AG08395 (cell line): ENCODE measurements around the gene CCDC18.
"Not testable (repeated sequence)": the region's sequence is repeated elsewhere in the genome, so short reads cannot be mapped to it uniquely, and the experiment has no call there.

Experiments used
- DNase-seq: peaks from one replicate; pipeline ENCODE4 v3.0.0; 2012; ENCODE audit warnings: mixed read lengths, low spot score

The CCDC18 gene

GRCh38 chr1:93180723-93181613 is at the start of gene CCDC18:
CCDC18 (plus strand) TSS chr1:93180724; CDS start chr1:93183362, 2,638 bp downstream.
- DNase-seq, result no peak

- no peak for DNase-seq
These were observed 47.9 kb upstream of the CCDC18 start for GRCh38 chr1:93132638-93133037.

- no peak for DNase-seq
These were observed 44.1 kb upstream of the CCDC18 start for GRCh38 chr1:93136445-93136844.

DNA sequence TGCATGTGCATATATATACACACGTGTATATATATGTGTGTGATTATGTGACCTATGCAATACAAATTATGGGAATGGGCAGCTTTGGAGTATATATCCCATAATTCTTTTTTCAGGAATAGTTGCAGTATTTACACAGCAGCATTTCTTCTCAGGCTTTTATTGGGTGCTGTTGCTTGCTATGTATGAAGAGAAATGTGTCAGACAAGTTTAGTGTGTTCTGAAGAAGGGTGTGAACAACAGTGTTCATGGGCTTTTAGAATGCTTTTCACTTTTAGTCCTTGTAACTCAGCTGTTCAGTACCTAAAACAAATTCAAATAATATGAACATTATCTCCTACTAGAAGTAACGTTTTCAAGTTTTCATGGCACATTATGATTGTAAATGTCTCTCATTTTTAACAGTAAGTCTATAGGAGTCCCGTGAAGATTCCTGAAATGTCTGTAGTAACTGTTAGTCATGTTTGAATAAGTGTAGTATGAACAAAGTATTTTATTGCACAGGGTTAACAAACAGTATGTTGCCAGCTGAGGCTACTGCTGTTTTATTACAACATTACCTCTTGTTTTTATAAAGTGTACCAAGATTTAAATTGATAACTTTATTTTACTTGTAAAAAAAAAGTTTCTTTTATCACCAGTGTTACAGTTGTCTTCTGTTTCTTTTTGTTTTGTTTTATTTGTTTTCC is 42.8 kb upstream of the CCDC18 start:
- no peak for DNase-seq

DNA sequence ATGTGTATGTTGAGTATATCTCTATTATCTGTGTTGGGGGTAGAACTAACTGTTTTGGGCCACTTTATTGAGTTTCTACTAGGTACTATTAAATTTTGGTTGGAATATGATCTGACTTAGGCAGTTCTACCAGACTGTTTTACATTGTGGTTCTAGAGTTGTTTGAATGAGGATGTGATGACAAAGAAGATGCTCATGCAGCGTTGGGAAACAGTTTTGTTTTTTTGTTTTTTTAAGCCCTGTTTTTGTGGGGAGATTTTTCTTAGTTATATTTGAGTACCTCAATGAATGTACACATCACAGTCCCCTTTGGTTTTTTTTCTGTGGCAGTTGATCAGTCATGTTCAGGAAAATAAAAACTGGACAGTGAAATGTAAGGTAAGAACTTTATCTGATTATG is 40.4 kb upstream of the CCDC18 start:
- DNase-seq, result no peak

DNA sequence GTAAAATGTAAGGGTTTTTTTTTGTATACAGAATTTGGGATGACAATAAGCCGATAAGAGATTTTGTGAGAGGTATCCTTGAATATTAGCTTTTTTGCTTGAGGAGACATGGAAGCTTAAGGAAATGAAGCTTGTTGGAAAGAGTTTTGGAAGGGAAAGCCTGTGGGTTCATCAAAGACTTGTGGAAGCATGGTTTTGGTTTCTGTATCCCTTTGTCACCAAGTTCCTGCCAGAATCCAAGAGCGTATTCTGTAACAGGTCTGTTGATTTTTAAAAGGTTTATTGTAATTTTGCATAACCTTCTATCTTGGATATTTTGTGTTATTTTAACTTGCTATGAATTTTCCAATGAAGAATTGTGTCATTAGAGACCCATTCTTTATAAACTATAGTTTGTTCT is 38.4 kb upstream of the CCDC18 start:
- DNase-seq, result no peak

- DNase-seq, result no peak
These were observed 37.4 kb upstream of the CCDC18 start for GRCh38 chr1:93143136-93143535.

- no peak for DNase-seq
These were observed 36.8 kb upstream of the CCDC18 start for GRCh38 chr1:93143769-93144168.

- peak; percentile 9 for DNase-seq
These were observed 32.5 kb upstream of the CCDC18 start for GRCh38 chr1:93148001-93148400.

DNA sequence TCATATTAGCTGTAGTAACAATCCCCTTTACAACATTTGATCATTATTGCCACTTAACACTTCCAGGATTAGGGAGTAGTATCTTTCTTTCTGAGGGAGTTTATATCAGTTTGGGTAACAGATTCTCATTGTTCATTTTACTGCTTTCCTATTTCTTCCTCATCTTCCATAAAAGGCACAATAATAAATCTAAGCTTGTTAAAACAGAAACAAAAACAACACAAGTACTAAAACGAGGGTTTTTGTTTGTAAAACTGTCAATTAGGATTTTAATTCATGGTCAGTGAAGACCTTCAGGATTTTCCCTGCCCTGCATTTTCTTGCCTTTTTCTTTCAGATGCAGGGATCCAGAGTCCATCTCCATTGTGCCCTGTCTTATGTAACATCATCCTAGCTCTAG is 29.8 kb upstream of the CCDC18 start:
- no peak for DNase-seq

DNA sequence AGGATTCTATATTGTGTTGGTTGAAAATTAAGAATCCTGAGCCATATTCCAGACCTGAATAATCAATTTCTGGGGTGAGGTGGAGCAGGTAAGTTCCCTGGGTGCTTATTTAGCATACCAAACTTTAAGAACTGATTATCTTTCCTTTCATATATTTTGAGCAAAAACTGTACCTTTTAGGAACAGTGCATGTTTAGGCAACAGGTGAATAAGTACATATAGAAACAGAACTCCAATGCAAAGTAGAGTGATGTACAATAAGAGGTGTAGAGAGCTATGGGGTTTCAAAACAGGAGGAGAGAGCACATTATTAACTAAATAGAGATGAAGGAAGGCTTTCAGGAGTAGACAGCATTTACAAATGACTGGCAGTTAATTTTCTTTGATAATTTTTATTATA is 29.1 kb upstream of the CCDC18 start:
- DNase-seq, result no peak

DNA sequence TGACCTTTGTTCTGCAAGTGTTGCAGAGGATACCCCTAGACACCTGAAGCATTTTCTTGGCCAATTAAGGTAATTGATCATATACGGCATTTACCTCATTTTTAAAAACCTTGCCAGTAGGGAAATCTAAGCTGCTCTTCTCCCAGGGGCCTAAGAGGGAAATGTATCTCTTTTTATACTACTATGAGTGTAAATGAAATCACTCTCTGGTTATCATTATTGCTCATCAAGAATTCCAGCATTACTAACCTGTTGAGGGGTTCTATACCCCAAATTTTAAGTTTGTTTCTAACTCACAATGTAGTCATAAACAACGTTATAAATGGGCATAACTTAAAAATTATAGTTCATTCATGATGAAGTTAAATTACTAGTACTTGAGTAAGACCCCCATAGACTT is 27.7 kb upstream of the CCDC18 start:
- DNase-seq, result no peak

DNA sequence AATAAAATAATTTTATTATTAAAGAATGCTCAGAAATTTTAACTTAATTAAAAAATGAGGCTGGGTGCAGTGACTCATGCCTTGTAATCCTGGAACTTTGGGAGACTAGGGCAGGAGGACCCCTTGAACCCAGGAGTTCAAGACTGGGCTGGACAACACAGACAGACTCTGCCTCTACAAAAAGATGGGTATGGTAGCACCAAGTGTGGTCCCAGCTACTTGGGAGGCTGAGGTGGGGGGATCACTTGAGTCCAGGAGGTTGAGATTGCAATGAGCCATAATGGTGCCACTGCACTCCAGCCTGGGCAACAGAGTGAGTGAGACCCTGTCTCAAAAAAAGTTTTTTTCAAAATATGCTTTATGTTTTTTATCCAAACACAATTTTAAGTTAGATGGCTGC is 25.6 kb upstream of the CCDC18 start:
- DNase-seq, result no peak

DNA sequence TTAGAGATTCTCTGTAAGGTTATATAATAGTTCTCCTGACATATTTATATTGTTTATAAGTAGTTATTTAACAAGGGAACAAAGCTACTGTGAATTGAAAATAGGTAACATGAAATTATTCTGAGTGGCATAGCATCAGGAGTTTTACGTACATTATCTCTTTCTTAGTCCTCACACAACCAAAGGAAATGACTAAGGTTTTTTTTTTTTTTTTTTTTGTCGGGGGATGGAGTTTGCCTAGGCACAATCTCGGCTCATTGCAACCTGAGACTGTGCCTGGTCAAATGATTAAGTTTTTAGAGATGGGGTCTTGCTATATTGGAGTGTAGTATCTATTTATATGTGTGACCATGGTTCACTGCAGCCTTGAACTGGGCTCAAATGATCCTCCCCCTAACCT is 25.2 kb upstream of the CCDC18 start:
- no peak for DNase-seq

- DNase-seq, result no peak
These were observed 21.2 kb upstream of the CCDC18 start for GRCh38 chr1:93159337-93159736.

DNA sequence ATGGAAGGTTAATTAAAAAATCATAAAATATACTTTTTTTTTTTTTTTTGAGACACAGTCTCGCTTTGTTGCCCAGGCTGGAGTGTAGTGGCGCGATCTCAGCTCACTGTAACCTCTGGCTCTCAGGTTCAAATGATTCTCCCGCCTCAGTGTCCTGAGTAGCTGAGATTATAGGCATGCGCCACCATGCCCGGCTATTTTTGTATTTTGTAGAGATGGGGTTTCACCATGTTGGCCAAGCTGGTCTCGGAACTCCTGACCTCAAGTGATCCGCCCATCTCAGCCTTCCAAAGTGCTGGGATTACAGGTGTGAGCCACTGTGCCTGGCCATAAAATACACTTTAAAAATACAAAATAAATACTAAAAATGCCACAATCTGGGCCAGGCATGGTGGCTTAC is 17.2 kb upstream of the CCDC18 start:
- DNase-seq, result not testable (repeated sequence)

DNA sequence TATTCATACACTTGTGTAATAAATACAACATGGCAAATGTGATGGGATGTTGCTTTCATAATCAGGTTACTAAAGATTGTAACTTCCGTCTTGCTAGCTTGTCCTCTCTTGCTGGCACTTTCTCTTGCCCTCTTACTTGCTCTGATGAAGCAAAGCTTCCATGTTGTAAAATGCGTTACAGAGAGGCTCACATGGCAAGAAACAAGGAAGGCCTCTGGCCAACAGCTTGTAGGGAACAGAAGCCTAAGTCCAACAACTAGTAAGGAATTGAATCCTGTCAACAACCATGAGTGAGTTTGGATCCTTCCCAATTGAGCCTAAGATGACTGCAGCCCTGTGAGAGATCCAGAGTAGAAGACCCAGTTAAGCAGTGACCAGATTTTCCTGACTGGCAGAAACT is 15.7 kb upstream of the CCDC18 start:
- DNase-seq, result no peak

- not testable (repeated sequence) for DNase-seq
These were observed 14.6 kb upstream of the CCDC18 start for GRCh38 chr1:93165895-93166294.

- no peak for DNase-seq
These were observed 13.5 kb upstream of the CCDC18 start for GRCh38 chr1:93167006-93167405.

DNA sequence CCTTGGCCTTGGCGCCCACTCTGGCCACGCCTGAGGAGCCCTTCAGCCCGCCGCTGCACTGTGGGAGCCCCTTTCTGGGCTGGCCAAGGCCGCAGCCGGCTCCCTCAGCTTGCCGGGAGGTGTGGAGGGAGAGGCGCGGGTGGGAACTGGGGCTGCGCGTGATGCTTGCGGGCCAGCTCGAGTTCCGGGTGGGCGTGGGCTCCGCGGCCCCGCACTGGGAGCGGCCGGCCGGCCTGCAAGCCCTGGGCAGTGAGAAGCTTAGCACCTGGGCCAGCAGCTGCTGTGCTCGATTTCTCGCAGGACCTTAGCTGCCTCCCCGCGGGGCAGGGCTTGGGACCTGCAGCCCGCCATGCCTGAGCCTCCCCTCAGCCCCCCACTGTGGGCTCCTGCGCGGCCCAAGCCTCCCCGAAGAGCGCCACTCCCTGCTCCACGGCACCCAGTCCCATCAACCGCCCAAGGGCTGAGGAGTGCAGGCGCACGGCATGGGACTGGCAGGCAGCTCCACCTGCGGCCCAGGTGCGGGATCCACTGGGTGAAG is 10.3 kb upstream of the CCDC18 start:
- not testable (repeated sequence) for DNase-seq

DNA sequence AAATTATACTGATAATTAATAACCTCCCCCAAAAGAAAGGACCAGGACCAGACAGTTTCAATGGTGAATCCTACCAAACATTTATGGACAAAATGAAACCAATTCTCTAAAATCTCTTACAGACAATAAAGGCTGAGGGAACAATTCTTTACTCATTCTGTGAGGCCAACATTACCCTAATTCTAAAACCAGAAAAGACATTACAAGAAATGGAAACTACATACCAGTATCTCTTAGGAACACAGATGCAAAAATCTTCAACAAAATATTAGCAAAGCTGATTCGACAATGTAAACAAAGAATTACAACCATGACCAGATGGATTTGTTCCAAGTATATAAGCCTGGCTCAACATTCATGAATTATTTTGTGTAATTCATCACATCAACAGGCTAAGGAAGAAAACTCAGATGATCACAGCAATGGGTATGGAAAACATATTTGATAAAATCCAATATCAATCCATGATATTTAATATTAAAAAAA is 8.9 kb upstream of the CCDC18 start:
- DNase-seq, result no peak

- no peak for DNase-seq
These were observed 7.7 kb upstream of the CCDC18 start for GRCh38 chr1:93172778-93173177.

GRCh38 chr1:93174638-93175037 is 5.9 kb upstream of the CCDC18 start:
- DNase-seq, result not testable (repeated sequence)
